ENCODE results near the gene AQR.
"Not testable (repeated sequence)": the region's sequence is repeated elsewhere in the genome, so short reads cannot be mapped to it uniquely, and the experiment has no call there.

The AQR gene

GRCh38 chr15:34964277-34964676 is 5.3 kb downstream of the AQR start:
- DNase-seq (ENCODE audit: low read depth): no peak
- TF ChIP-seq, protein P1, sequence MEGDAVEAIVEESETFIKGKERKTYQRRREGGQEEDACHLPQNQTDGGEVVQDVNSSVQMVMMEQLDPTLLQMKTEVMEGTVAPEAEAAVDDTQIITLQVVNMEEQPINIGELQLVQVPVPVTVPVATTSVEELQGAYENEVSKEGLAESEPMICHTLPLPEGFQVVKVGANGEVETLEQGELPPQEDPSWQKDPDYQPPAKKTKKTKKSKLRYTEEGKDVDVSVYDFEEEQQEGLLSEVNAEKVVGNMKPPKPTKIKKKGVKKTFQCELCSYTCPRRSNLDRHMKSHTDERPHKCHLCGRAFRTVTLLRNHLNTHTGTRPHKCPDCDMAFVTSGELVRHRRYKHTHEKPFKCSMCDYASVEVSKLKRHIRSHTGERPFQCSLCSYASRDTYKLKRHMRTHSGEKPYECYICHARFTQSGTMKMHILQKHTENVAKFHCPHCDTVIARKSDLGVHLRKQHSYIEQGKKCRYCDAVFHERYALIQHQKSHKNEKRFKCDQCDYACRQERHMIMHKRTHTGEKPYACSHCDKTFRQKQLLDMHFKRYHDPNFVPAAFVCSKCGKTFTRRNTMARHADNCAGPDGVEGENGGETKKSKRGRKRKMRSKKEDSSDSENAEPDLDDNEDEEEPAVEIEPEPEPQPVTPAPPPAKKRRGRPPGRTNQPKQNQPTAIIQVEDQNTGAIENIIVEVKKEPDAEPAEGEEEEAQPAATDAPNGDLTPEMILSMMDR (IDR thresholded peaks at IDR 0.05; ENCODE audit: low read depth, low read length, missing control alignments): no peak
- H3K4me3 ChIP-seq (ENCODE audit: low read depth, low read length): no peak overlapping the region

DNA sequence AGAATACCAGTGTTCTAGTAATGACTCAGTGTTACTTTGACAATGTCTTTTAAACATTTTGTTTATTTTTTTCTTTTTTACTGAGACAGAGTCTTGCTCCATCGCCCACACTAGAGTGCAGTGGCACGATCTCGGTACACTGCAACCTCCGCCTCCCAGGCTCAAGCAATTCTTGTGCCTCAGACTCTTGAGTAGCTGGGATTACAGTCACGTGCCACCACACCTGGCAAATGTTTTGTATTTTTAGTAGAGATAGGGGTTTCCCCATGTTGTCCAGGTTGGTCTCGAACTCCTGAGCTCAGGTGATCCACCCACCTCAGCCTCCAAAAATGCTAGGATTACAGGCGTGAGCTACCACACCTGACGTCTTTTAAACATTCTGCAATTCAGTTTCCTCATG is 15.7 kb downstream of the AQR start:
- no peak for DNase-seq (ENCODE audit: low read depth)
- TF ChIP-seq, protein P1 (IDR thresholded peaks at IDR 0.05; ENCODE audit: low read depth, low read length, missing control alignments): no peak
- no peak overlapping the region for H3K4me3 ChIP-seq (ENCODE audit: low read depth, low read length)

- TF ChIP-seq, protein P1 (IDR thresholded peaks at IDR 0.05; ENCODE audit: low read depth, low read length, missing control alignments): no peak
- DNase-seq (ENCODE audit: low read depth): no peak
- H3K4me3 ChIP-seq (ENCODE audit: low read depth, low read length): no peak overlapping the region
Measured at GRCh38 chr15:34952481-34952880, 17.1 kb downstream of the AQR start.

DNA sequence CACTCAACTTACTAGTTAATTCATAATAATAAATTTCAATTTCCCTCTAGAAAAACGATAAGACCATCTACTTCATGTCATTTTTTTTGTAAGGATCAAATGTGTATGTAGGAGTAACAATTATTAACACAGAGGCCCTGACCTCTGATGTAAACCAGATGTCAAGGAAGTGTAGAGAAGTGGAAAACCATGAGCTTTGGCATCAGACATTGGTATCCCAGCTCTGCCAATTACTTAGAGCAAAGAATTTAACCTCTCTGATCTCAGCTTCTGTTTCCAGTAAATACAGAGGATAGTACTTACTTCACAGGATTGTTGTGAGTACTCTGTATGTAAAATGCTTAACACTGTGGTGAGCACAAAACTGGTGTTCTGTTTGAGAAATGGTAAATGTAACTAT is 17.5 kb downstream of the AQR start:
- H3K4me3 ChIP-seq (ENCODE audit: low read depth, low read length): no peak overlapping the region
- TF ChIP-seq, protein P1 (IDR thresholded peaks at IDR 0.05; ENCODE audit: low read depth, low read length, missing control alignments): no peak
- no peak for DNase-seq (ENCODE audit: low read depth)

GRCh38 chr15:34944936-34945335 is 24.6 kb downstream of the AQR start:
- TF ChIP-seq, protein P1 (IDR thresholded peaks at IDR 0.05; ENCODE audit: low read depth, low read length, missing control alignments): no peak
- no peak for DNase-seq (ENCODE audit: low read depth)
- no peak overlapping the region for H3K4me3 ChIP-seq (ENCODE audit: low read depth, low read length)

- no peak overlapping the region for H3K4me3 ChIP-seq (ENCODE audit: low read depth, low read length)
- TF ChIP-seq, protein P1 (IDR thresholded peaks at IDR 0.05; ENCODE audit: low read depth, low read length, missing control alignments): no peak
- no peak for DNase-seq (ENCODE audit: low read depth)
Measured at GRCh38 chr15:34943711-34944110, 25.8 kb downstream of the AQR start.

DNA sequence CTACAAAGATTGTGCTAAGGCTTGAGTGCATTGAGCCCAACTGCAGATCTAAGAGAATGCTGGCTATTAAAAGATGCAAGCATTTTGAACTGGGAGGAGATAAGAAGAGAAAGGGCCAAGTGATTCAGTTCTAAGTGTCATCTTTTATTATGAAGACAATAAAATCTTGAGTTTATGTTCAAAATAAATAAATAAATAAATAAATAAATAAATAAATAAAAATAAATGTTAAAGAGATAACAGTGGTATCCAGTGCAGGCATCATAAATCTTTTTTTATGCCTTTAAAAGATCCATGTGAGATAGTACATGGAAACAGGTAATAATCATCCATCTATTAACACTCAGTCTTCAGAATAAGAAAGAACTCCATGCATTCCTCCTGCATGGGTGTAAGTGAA is 26.3 kb downstream of the AQR start:
- DNase-seq (ENCODE audit: low read depth): not testable (repeated sequence)

GRCh38 chr15:34942363-34942762 is 27.2 kb downstream of the AQR start:
- no peak overlapping the region for H3K4me3 ChIP-seq (ENCODE audit: low read depth, low read length)
- no peak for DNase-seq (ENCODE audit: low read depth)
- TF ChIP-seq, protein P1 (IDR thresholded peaks at IDR 0.05; ENCODE audit: low read depth, low read length, missing control alignments): no peak

More for the DNA sequence above, 26.3 kb downstream of the AQR start:
- H3K4me3 ChIP-seq (ENCODE audit: low read depth, low read length): not testable (repeated sequence)
